H1 (cell line): ENCODE results near the gene CDH26.

Source experiments
- EGR1 ChIP-seq: IDR thresholded peaks from 2 replicates; pipeline ENCODE4 v1.6.1; 2011; ENCODE audit warnings: low read depth, low read length, borderline replicate concordance
- EP300 ChIP-seq, 2 experiments: IDR thresholded peaks; 1 replicate in 1 of 2; 2 replicates in 1 of 2; pipeline ENCODE4 v1.6.1; 2011 to 2012; ENCODE audit warnings: low read depth in 2 of 2, low read length in 2 of 2, mild to moderate bottlenecking in 2 of 2, borderline replicate concordance in 1 of 2, inconsistent platforms in 1 of 2, moderate library complexity in 1 of 2
- EZH2 ChIP-seq: fragments of 200-600 bp; sonication (generic); IDR thresholded peaks from 2 replicates; pipeline ENCODE4 v1.7.1; 2012; ENCODE audit warnings: low read depth, mild to moderate bottlenecking, moderate library complexity, low read length, inconsistent platforms; ENCODE audit not compliant: severe bottlenecking
- JUN ChIP-seq: IDR thresholded peaks from 2 replicates; pipeline ENCODE4 v1.6.1; 2011; ENCODE audit warnings: low read depth, mild to moderate bottlenecking, improper control_type of control experiment, low read length
- KDM1A ChIP-seq: fragments of 200-600, 300-600 bp; sonication (generic); IDR thresholded peaks from 2 replicates; pipeline ENCODE4 v1.7.1; 2016; ENCODE audit warnings: mild to moderate bottlenecking, low read length, borderline replicate concordance
- NRF1 ChIP-seq: IDR thresholded peaks from 2 replicates; pipeline ENCODE4 v1.6.1; 2011; ENCODE audit warnings: mild to moderate bottlenecking, low read depth, low read length, improper control_type of control experiment
- TAF7 ChIP-seq: optimal IDR thresholded peaks from 2 replicates; pipeline ENCODE3; 2011; ENCODE audit warnings: low read depth, mild to moderate bottlenecking, inconsistent platforms, low read length, moderate library complexity, borderline replicate concordance
- TEAD4 ChIP-seq: IDR thresholded peaks from 2 replicates; pipeline ENCODE4 v1.6.1; 2012; ENCODE audit warnings: low read depth, low read length, inconsistent platforms, mixed read lengths
- TF ChIP-seq, protein P1 (sequence below), 3 experiments: IDR thresholded peaks; 1 replicate in 2 of 3; 2 replicates in 1 of 3; pipeline versions ENCODE4 v1.5.1 to v1.6.1; 2011; ENCODE audit warnings: low read length in 3 of 3, mild to moderate bottlenecking in 3 of 3, inconsistent platforms in 2 of 3, low read depth in 1 of 3, moderate library complexity in 1 of 3; ENCODE audit not compliant: insufficient read depth in 1 of 3; ENCODE audit errors: control extremely low read depth in 1 of 3
- TF ChIP-seq, protein P2 (sequence below): IDR thresholded peaks from 2 replicates; pipeline ENCODE4 v1.6.1; 2011; ENCODE audit warnings: low read length, improper control_type of control experiment

DNA sequence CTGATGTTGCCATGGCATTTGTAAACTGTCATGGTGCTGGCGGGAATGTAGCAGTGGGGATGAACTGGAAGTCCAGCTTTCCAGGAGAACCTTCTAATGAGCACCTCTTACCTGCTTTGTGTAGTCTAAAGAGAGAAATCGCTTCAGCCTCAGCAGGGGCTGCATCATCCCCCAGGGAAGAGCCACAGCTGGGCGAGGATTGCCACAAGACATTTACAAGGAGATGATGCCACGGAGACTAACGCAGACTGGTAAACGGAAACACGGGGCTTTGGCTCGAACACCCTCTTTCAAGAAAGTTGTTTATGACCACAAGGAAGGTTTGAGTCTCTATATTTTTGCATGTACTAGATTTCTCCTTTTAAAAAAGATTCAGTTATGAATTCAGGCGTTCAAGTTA lies 72.9 kb downstream of the CDH26 start:
- TF ChIP-seq TAF7 = no peak
- no peak for TF ChIP-seq EGR1
- no peak for TF ChIP-seq EP300 (IDR thresholded peaks at IDR 0.05; ENCODE audit: borderline replicate concordance in 1 of 2, low read depth in 2 of 2, low read length in 2 of 2)
- no peak for TF ChIP-seq TEAD4
- TF ChIP-seq NRF1 = no peak
- TF ChIP-seq, protein P1, sequence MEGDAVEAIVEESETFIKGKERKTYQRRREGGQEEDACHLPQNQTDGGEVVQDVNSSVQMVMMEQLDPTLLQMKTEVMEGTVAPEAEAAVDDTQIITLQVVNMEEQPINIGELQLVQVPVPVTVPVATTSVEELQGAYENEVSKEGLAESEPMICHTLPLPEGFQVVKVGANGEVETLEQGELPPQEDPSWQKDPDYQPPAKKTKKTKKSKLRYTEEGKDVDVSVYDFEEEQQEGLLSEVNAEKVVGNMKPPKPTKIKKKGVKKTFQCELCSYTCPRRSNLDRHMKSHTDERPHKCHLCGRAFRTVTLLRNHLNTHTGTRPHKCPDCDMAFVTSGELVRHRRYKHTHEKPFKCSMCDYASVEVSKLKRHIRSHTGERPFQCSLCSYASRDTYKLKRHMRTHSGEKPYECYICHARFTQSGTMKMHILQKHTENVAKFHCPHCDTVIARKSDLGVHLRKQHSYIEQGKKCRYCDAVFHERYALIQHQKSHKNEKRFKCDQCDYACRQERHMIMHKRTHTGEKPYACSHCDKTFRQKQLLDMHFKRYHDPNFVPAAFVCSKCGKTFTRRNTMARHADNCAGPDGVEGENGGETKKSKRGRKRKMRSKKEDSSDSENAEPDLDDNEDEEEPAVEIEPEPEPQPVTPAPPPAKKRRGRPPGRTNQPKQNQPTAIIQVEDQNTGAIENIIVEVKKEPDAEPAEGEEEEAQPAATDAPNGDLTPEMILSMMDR (IDR thresholded peaks at IDR 0.05; ENCODE audit: control extremely low read depth in 1 of 3, insufficient read depth in 1 of 3, low read depth in 1 of 3, low read length in 3 of 3) = no peak
- no peak for TF ChIP-seq EZH2
- no peak for TF ChIP-seq JUN
- TF ChIP-seq, protein P2, sequence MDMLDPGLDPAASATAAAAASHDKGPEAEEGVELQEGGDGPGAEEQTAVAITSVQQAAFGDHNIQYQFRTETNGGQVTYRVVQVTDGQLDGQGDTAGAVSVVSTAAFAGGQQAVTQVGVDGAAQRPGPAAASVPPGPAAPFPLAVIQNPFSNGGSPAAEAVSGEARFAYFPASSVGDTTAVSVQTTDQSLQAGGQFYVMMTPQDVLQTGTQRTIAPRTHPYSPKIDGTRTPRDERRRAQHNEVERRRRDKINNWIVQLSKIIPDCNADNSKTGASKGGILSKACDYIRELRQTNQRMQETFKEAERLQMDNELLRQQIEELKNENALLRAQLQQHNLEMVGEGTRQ = no peak
- no peak for TF ChIP-seq KDM1A
